Hepatocyte (in vitro differentiated cells): ENCODE data around the gene CNOT4.

Experiments
- CTCF ChIP-seq: fragments of 200-600 bp; sonication (generic); IDR thresholded peaks from 2 replicates; pipeline ENCODE4 v1.5.1; 2016; ENCODE audit warnings: antibody characterized with exemption, mild to moderate bottlenecking; ENCODE audit not compliant: poor library complexity
- EZH2 ChIP-seq: fragments of 200-600 bp; sonication (generic); IDR thresholded peaks from 2 replicates; pipeline ENCODE4 v1.6.1; 2016; ENCODE audit warnings: antibody characterized with exemption, mild to moderate bottlenecking, borderline replicate concordance

GRCh38 chr7:135434047-135434446, 75.9 kb downstream of the CNOT4 start:
- TF ChIP-seq CTCF: no peak
- TF ChIP-seq EZH2: no peak
